ENCODE data around the gene CNTD1.

The CNTD1 gene

DNA sequence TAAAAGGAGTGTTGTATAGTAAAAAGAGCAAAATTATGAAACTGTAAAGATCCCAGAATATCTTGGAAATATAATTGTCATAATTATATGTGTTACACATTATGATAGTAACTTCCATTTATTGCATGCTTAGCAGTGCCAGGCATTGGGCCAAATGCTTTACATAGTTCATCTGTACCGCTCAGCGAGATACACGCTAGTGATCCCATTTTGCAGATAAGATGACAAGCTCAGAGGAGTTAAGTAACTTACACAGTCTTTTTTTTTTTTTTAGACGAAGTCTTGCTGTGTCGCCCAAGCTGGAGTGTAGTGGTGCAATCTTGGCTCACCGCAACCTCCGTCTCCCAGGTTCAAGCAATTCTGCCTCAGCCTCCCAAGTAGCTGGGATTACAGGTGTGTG, 47.0 kb upstream of the CNTD1 start:
- Histone ChIP-seq H3K9me3 (ENCODE audit: control insufficient read depth, low read length) (no peaks in the 10 kb centered on the region), H2AK5ac (ENCODE audit: low read length, severe bottlenecking) (no peak overlapping the region), H3K79me1 (replicated peaks; ENCODE audit: low read length, poor library complexity, severe bottlenecking) (no peaks in the 10 kb centered on the region), H3K36me3 (ENCODE audit: control insufficient read depth in 1 of 2, insufficient read depth in 2 of 2, low read depth in 1 of 2, low read length in 2 of 2) (no peaks in the 10 kb centered on the region), H3K9ac (ENCODE audit: low read length) (no peak overlapping the region), H3K4me3 (ENCODE audit: insufficient read depth in 1 of 2, low read depth in 1 of 2, low read length in 2 of 2) (no peak overlapping the region), H4K91ac (ENCODE audit: low read length) (no peak overlapping the region), H3K27ac (ENCODE audit: low read length, poor library complexity, severe bottlenecking) (no peak overlapping the region), H2BK12ac (ENCODE audit: low read length in 2 of 2) (no peak overlapping the region), H2BK15ac (ENCODE audit: low read depth, poor library complexity, severe bottlenecking) (no peak overlapping the region), H3K27me3 (ENCODE audit: control insufficient read depth in 1 of 2, insufficient read depth in 1 of 2, low read length in 2 of 2) (peaks cover 0 to 28% of the 10 kb centered on the region in 2 experiments), H2BK5ac (ENCODE audit: low read depth, low read length, poor library complexity, severe bottlenecking) (no peak overlapping the region), H4K8ac (ENCODE audit: low read length) (no peak overlapping the region), H3K14ac (ENCODE audit: low read length in 2 of 2) (no peak overlapping the region), H3K23ac (ENCODE audit: low read length in 2 of 2) (no peak overlapping the region), H3K4me2 (ENCODE audit: low read length, poor library complexity, severe bottlenecking) (no peak overlapping the region), H2AFZ (ENCODE audit: low read depth, low read length) (no peak overlapping the region), H3K4ac (ENCODE audit: low read depth in 1 of 2, low read length in 2 of 2) (no peak overlapping the region), H3K4me1 (ENCODE audit: control insufficient read depth, insufficient read depth, low read depth, low read length) (peaks cover 4% of the 10 kb centered on the region), H3K18ac (ENCODE audit: low read depth in 1 of 2, low read length in 2 of 2) (no peak overlapping the region), H2BK120ac (ENCODE audit: low read depth, low read length) (no peak overlapping the region)
- 93% methylated on average over 7 of the region's 7 CpGs for WGBS
- DNase-seq: no peak

DNA sequence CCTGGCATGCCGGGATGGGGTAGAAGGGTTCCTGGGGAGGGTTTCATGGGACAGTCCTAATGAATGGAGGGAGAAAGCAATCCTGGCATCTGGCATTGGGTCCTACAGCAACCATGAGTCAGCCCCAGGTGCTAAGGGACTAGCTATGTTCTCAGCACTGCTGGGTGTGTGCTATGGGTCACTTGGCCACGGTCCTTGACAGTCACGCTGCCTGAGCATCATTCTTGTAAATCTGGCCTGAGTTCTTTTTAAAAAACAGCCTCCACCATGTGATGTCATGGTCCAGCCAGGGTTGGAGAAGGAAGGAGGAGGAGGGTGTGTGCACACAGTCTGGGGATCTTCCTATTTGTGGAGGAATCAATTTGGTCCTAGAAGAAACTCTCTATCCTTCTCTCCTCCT, 43.9 kb upstream of the CNTD1 start:
- H2AFZ ChIP-seq (ENCODE audit: low read depth, low read length): no peak overlapping the region
- no peaks in the 10 kb centered on the region for H3K79me1 ChIP-seq (replicated peaks; ENCODE audit: low read length, poor library complexity, severe bottlenecking)
- no peak overlapping the region for H3K18ac ChIP-seq (ENCODE audit: low read depth in 1 of 2, low read length in 2 of 2)
- H3K27ac ChIP-seq (ENCODE audit: low read length, poor library complexity, severe bottlenecking): no peak overlapping the region
- H2AK5ac ChIP-seq (ENCODE audit: low read length, severe bottlenecking): no peak overlapping the region
- no peak overlapping the region for H2BK5ac ChIP-seq (ENCODE audit: low read depth, low read length, poor library complexity, severe bottlenecking)
- no peak overlapping the region for H4K8ac ChIP-seq (ENCODE audit: low read length)
- no peak overlapping the region for H3K4me2 ChIP-seq (ENCODE audit: low read length, poor library complexity, severe bottlenecking)
- peak overlapping the region; percentile 34 for H3K9ac ChIP-seq (ENCODE audit: low read length)
- H3K27me3 ChIP-seq (ENCODE audit: control insufficient read depth in 1 of 2, insufficient read depth in 1 of 2, low read length in 2 of 2): peaks cover 3 to 35% of the 10 kb centered on the region in 2 experiments
- WGBS: 77% methylated on average over 3 of the region's 3 CpGs
- H3K23ac ChIP-seq (ENCODE audit: low read length in 2 of 2): no peak overlapping the region
- no peak overlapping the region for H3K4ac ChIP-seq (ENCODE audit: low read depth in 1 of 2, low read length in 2 of 2)
- no peak overlapping the region for H4K91ac ChIP-seq (ENCODE audit: low read length)
- H3K14ac ChIP-seq (ENCODE audit: low read length in 2 of 2): no peak overlapping the region
- H3K9me3 ChIP-seq (ENCODE audit: control insufficient read depth, low read length): no peaks in the 10 kb centered on the region
- H2BK120ac ChIP-seq (ENCODE audit: low read depth, low read length): no peak overlapping the region
- H2BK12ac ChIP-seq (ENCODE audit: low read length in 2 of 2): no peak overlapping the region
- no peak overlapping the region for H2BK15ac ChIP-seq (ENCODE audit: low read depth, poor library complexity, severe bottlenecking)
- H3K4me1 ChIP-seq (ENCODE audit: control insufficient read depth, insufficient read depth, low read depth, low read length): peaks cover 4% of the 10 kb centered on the region
- H3K36me3 ChIP-seq (ENCODE audit: control insufficient read depth in 1 of 2, insufficient read depth in 2 of 2, low read depth in 1 of 2, low read length in 2 of 2): no peaks in the 10 kb centered on the region
- no peak overlapping the region for H3K4me3 ChIP-seq (ENCODE audit: insufficient read depth in 1 of 2, low read depth in 1 of 2, low read length in 2 of 2)
- no peak for DNase-seq

DNA sequence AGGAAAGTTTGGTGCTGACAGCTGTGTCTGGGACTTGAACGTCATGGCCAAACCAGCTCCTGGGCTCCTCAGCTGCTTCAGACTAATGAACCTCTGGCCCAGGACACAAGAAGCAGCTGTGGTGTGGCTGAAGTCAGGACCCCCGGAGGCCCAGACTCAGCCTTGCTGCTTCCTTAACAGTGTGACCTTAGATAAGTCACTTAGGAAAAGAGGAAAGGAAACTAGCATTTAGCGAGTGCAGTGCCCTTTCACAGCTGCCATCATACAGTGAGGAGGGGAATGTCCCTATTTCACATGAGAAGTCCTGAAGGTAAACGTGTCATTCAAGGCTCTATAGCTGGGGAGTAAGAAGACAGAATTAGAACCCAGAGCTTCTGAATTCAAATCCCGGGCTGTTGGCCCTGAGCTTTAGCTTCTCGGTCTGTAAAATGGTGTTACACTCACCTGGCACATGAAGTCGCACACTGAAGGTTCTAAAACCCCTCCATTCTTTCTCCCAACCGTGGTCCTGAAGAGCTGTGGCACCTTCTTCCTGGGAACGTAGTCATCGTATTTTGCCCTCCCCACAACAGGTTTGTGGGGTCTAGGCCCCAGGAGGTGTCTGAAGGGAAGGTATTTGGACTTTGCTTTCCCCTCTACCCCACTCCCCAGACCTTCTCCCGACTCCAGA, 38.5 kb upstream of the CNTD1 start:
- WGBS: 66% methylated on average over 8 of the region's 11 CpGs
- peak overlapping the region; percentile 49 to 70 for H3K4me3 ChIP-seq (ENCODE audit: insufficient read depth in 1 of 2, low read depth in 1 of 2, low read length in 2 of 2)
- H3K79me1 ChIP-seq (replicated peaks; ENCODE audit: low read length, poor library complexity, severe bottlenecking): no peaks in the 10 kb centered on the region
- no peak overlapping the region for H3K4ac ChIP-seq (ENCODE audit: low read depth in 1 of 2, low read length in 2 of 2)
- H2BK120ac ChIP-seq (ENCODE audit: low read depth, low read length): no peak overlapping the region
- peaks cover 22% of the 10 kb centered on the region for H3K4me1 ChIP-seq (ENCODE audit: control insufficient read depth, insufficient read depth, low read depth, low read length)
- no peak overlapping the region for H3K27ac ChIP-seq (ENCODE audit: low read length, poor library complexity, severe bottlenecking)
- no peak overlapping the region for H3K14ac ChIP-seq (ENCODE audit: low read length in 2 of 2)
- H3K9me3 ChIP-seq (ENCODE audit: control insufficient read depth, low read length): no peaks in the 10 kb centered on the region
- H3K36me3 ChIP-seq (ENCODE audit: control insufficient read depth in 1 of 2, insufficient read depth in 2 of 2, low read depth in 1 of 2, low read length in 2 of 2): no peaks in the 10 kb centered on the region
- H4K91ac ChIP-seq (ENCODE audit: low read length): no peak overlapping the region
- peaks cover 27 to 45% of the 10 kb centered on the region in 2 experiments for H3K27me3 ChIP-seq (ENCODE audit: control insufficient read depth in 1 of 2, insufficient read depth in 1 of 2, low read length in 2 of 2)
- no peak overlapping the region for H2BK5ac ChIP-seq (ENCODE audit: low read depth, low read length, poor library complexity, severe bottlenecking)
- no peak overlapping the region for H2AFZ ChIP-seq (ENCODE audit: low read depth, low read length)
- H4K8ac ChIP-seq (ENCODE audit: low read length): no peak overlapping the region
- H3K18ac ChIP-seq (ENCODE audit: low read depth in 1 of 2, low read length in 2 of 2): peak overlapping the region in 1 of 2 experiments; percentile 16
- no peak overlapping the region for H2BK12ac ChIP-seq (ENCODE audit: low read length in 2 of 2)
- H2BK15ac ChIP-seq (ENCODE audit: low read depth, poor library complexity, severe bottlenecking): no peak overlapping the region
- no peak overlapping the region for H2AK5ac ChIP-seq (ENCODE audit: low read length, severe bottlenecking)
- peak overlapping the region in 1 of 2 experiments; percentile 70 for H3K23ac ChIP-seq (ENCODE audit: low read length in 2 of 2)
- no peak overlapping the region for H3K4me2 ChIP-seq (ENCODE audit: low read length, poor library complexity, severe bottlenecking)
- DNase-seq: no peak
- peak overlapping the region; percentile 49 for H3K9ac ChIP-seq (ENCODE audit: low read length)

DNA sequence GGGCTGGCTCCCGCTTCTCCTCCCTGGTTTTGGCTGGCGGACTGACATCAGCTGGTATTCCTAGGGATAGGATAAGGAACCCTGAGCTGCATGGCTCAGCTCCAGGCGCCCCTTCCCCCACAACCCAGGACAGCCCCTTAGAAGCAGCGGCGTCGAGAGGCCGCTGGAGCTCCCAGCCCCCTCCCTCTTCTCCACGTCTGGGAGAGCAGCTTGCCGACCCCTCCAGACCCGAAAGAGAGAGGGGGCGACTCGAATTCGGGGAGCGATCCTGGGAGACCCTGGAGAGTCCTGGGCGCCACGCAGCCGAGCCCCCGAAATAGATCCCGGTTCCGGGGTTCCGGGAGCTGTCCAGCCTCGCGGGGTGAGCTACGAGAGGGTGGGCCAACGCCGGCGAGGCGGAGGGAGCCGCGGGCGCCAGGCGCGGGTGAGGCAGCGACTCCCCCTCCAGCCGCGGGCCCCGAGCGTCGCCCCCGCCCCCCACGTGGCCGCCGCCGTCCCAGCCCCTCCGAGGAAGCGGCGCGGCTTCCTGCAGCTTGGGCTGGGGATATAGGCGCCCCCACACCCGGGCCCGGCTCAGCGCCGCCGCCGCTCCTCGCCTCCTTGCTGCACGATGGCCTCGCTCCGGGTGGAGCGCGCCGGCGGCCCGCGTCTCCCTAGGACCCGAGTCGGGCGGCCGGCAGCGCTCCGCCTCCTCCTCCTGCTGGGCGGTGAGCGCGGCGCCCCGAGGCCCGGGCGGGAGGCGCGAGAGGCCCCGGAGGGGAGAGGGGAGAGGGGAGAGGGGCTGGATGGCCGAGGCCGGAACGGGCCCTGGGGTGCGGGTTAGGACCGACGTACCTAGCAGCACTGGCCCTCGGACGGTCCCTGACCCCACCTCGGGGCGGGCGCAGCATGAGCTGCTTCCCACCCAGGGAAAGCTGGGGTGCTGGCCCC, 37.7 kb upstream of the CNTD1 start, which contains the start of gene RAMP2:
RAMP2 (plus strand) TSS at position 576 of the 930 bp plus-strand sequence; CDS start at position 611, 35 bp downstream.
- Histone ChIP-seq H3K27ac (ENCODE audit: low read length, poor library complexity, severe bottlenecking) (no peak within 1 kb of the TSS), H2BK12ac (ENCODE audit: low read length in 2 of 2) (peak within 1 kb of the TSS in 1 of 2 experiments; percentile 52), H2AK5ac (ENCODE audit: low read length, severe bottlenecking) (no peak within 1 kb of the TSS), H3K79me1 (replicated peaks; ENCODE audit: low read length, poor library complexity, severe bottlenecking) (no peaks in the 10 kb centered on the region), H3K4me1 (ENCODE audit: control insufficient read depth, insufficient read depth, low read depth, low read length) (peaks cover 22% of the 10 kb centered on the region), H3K4ac (ENCODE audit: low read depth in 1 of 2, low read length in 2 of 2) (peak within 1 kb of the TSS in 1 of 2 experiments; percentile 28), H2BK15ac (ENCODE audit: low read depth, poor library complexity, severe bottlenecking) (peak within 1 kb of the TSS; percentile 83), H3K23ac (ENCODE audit: low read length in 2 of 2) (peak within 1 kb of the TSS in 1 of 2 experiments; percentile 70), H3K9ac (ENCODE audit: low read length) (peak within 1 kb of the TSS; percentile 70), H4K91ac (ENCODE audit: low read length) (peak within 1 kb of the TSS; percentile 75), H3K9me3 (ENCODE audit: control insufficient read depth, low read length) (no peaks in the 10 kb centered on the region), H3K36me3 (ENCODE audit: control insufficient read depth in 1 of 2, insufficient read depth in 2 of 2, low read depth in 1 of 2, low read length in 2 of 2) (no peaks in the 10 kb centered on the region), H3K18ac (ENCODE audit: low read depth in 1 of 2, low read length in 2 of 2) (peak within 1 kb of the TSS; percentile 33 to 54), H2BK5ac (ENCODE audit: low read depth, low read length, poor library complexity, severe bottlenecking) (no peak within 1 kb of the TSS), H4K8ac (ENCODE audit: low read length) (peak within 1 kb of the TSS; percentile 92), H2BK120ac (ENCODE audit: low read depth, low read length) (peak within 1 kb of the TSS; percentile 73), H3K4me2 (ENCODE audit: low read length, poor library complexity, severe bottlenecking) (peak within 1 kb of the TSS; percentile 89), H3K4me3 (ENCODE audit: insufficient read depth in 1 of 2, low read depth in 1 of 2, low read length in 2 of 2) (peak within 1 kb of the TSS; percentile 49 to 70), H2AFZ (ENCODE audit: low read depth, low read length) (peak within 1 kb of the TSS; percentile 56), H3K27me3 (ENCODE audit: control insufficient read depth in 1 of 2, insufficient read depth in 1 of 2, low read length in 2 of 2) (peaks cover 27 to 44% of the 10 kb centered on the region in 2 experiments), H3K14ac (ENCODE audit: low read length in 2 of 2) (peak within 1 kb of the TSS in 1 of 2 experiments; percentile 76)
- WGBS: 6% methylated on average over 47 of the region's 92 CpGs
- peak; percentile 31 for DNase-seq

Data from mesenchymal stem cell (in vitro differentiated cells and primary cell).